ENCODE measurements around the gene CLK3.
"Not testable (repeated sequence)": the region's sequence is repeated elsewhere in the genome, so short reads cannot be mapped to it uniquely, and the experiment has no call there.

The CLK3 gene

DNA sequence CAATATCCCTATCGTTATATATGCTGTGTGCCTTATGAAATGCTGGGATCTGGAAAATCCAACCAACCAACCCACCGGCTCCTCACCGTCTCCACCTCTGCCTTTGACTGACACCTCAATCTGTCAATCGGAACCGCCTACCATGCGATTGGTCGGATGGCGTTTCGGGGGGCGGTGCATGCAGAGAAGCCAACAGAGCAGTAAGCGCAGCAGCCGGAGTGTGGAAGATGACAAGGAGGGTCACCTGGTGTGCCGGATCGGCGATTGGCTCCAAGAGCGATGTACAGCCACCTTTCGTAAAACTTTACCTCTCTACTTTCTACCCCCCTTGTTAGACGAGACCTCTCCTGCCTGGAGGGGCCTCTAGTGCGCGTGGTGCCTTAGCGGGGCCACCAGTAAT, 6.3 kb downstream of the CLK3 start:
- DNase-seq: no peak

DNA sequence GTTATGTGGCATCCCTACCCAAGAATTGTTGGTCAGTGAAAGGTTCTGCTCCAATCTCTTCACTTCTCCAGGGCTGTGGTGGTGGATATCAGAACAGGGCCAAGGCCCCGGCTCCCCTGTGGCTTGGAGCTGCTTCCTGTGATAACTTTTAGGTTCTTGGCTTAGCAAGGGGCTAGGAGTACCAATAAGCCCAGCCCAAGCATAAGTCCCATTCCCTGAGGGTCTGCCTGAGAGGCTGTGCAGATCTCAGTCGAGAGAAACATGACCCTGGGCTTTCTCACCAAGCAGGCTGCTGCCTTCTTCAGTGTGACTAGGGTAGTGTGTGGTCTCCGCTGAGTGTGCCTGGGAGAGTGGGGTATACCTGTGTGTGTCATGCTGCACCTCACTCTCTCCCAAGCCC, 7.1 kb downstream of the CLK3 start:
- DNase-seq: no peak

DNA sequence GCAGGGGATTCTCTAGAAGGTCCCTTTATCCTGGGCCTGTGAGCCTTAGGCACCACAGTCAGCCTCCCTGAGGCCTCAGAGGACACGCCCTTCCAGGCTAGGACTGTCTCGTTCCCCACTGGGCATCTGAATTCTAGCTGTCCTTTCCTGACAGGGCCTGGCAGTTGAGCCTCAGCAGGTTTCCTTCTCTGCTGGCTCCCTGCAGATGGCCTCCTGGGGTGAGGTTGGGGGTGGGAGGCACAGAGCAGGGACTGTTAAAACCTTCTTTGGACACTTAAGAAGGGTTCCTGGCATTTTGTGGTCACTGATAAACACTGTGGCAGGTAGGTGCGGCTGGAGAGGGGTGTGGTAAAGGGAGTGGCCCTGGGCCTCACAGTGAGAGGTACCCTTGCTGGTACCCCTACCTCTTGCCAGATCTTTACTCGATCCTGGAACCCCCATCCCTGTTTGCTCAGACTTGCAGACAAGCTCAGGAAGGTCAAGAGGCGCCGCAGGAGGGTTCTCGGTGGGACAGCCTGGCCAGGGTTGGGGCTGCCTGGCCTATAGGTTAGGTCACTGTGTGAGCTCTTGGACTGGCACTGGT, 8.5 kb downstream of the CLK3 start:
- DNase-seq: no peak

DNA sequence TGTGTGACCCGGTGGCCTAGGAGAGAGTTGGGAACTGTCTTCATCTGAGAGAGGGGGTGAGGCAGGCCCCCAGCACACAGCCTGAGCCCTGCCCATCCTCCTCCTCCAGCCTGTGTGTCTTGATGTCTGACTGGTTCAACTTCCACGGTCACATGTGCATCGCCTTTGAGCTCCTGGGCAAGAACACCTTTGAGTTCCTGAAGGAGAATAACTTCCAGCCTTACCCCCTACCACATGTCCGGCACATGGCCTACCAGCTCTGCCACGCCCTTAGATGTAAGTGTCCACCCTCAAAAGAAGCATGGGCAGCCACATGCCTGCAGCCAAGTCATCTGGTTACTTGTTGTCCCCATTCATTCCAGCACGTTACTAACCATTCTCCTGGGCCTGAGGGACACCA, 10.1 kb downstream of the CLK3 start:
- no peak for DNase-seq

DNA sequence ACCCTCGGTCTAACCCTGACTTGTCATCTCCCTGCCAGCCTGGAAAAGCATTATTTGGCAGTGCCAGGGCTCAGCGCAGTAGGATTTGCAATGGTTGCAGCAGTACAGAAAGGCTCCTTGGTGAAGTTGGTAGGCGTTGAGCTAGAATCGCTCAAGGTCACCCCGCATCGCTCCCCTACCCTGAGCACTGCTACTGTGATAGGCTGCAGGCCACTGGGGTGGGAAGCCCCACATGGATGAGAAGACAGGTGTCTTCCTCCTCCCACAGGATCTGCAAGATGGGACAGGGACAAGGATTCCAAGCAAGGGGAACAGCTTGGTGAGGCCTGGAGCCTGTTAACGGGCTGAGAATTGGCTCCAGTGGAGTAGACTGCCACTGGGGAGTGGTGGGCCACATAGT, 10.7 kb downstream of the CLK3 start:
- no peak for DNase-seq

DNA sequence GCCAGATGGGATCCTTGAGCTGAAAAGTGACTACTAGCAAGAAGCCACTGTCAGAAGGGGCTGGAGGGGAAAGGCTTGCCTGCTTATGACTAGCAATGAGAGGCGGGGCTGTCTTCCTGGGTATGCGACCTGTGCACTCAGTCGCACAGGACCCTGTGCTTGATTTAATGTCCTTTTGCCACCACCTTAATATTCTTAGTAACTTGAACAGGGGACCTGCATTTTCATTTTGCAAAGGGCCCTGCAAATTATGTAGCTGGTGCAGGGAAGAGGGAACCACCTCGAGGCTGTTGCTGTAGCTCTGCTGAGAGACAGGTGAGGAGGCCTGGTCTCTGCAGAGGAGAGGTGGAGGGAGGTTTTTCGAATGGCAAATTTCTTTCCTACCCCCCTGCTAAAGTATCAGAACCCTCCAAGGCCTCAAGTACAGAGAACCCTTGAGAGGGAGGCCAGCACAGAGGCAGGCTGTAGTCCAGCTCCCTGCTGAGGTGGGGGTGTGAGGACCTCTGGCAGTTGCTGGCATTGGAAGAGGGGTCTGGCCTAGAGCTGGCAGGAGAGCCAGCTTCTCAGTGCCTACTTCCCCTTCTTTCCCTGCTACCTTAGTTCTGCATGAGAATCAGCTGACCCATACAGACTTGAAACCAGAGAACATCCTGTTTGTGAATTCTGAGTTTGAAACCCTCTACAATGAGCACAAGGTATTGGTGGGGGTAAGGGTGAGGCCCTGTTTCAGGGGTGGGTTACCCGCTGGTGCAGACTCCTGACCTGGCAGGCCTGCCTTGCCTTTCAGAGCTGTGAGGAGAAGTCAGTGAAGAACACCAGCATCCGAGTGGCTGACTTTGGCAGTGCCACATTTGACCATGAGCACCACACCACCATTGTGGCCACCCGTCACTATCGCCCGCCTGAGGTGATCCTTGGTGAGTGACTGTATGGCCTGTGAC, 11.4 kb downstream of the CLK3 start:
- DNase-seq: no peak

DNA sequence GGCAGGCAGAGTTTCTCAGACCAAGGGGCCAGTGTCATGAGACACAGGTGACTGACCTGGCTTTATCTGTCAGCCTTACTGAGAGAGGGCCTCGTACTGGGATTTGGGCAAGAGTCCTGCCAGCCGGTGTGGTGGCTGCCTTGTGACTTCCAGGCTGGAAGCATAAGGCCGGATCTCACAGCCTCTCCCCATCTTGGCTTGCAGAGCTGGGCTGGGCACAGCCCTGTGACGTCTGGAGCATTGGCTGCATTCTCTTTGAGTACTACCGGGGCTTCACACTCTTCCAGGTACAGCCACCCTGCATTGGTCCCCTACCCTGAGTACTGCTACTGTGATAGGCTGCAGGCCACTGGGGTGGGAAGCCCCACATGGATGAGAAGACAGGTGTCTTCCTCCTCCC, 12.1 kb downstream of the CLK3 start:
- DNase-seq: no peak

DNA sequence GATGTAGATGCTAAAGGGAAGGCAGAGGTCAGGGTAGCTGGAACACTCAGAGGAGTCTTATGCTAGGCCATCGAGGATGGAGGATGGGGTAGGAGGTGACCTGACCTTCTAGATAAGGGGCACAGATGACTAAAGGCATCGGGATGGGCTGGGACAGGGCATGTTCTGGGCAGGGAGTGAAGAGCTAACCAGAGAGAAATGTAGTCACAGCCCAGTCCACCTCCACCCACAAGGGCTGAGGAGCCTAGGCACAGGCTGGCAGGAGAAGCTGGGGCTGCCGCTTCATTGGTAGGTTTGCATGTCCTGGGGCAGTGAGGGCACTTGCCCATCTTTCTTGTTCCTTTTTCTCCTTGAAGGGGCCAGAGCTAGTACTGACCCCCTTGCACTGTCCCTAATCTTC, 12.6 kb downstream of the CLK3 start:
- no peak for DNase-seq

DNA sequence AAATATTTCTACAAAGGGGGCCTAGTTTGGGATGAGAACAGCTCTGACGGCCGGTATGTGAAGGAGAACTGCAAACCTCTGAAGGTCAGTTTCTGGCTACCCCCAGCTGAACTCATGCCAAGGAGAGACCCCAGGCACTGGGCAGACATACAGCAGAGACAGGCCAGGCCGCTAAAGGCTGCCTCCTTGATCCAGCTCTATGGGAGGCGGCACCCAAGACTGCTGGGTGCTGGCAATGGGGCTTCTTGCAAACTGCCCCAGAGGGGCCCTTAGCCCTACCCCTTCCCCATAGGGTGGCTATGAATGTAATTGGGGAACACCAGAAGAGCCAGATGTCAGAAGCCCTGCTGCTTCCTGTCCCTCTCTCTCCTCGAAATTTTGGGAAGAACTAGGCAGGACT, 13.3 kb downstream of the CLK3 start:
- no peak for DNase-seq

DNA sequence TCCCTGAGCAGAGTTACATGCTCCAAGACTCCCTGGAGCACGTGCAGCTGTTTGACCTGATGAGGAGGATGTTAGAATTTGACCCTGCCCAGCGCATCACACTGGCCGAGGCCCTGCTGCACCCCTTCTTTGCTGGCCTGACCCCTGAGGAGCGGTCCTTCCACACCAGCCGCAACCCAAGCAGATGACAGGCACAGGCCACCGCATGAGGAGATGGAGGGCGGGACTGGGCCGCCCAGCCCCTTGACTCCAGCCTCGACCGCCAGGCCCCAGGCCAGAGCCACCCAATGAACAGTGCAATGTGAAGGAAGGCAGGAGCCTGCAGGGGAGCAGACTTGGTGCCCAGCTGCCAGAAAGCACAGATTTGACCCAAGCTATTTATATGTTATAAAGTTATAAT, 14.1 kb downstream of the CLK3 start:
- not testable (repeated sequence) for DNase-seq

DNA sequence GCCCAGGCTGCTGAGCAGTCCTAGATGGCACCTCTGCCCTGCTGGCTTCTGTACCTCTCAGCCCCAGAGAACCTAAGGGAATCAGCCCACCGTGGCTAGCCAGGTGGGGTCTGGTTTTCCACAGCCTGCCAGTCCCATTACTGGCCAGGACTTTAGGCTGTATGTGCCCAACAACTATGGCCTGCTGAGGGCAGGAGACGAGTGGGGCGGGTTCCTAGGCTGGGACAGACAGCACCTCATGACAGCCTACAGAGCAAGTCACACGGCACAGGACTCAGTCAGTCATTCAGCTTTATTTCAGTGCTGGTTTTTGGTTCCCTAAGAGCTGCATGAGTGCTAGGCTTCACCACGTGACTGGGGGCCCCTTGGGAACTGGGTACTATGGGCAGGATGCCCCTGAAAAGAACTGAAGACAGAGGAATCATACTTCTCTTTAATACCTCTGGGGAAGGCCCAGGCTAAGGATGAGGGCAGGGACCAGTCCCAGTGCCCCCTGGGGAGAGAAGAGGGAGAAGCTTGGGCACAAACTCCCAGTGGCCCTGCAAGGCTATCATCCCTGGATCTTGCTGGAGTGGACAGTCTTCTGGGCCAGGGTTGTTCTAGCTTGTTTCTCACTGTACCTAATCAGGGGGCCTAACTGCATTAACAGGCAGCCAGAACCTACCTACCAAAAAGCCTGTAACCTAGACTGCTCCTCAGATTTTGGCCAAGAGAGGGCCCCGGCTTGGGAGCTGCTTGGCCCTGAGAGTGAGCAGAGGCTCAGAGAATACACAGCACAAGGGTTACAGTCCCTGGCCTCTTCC, 14.8 kb downstream of the CLK3 start:
- DNase-seq: no peak

DNA sequence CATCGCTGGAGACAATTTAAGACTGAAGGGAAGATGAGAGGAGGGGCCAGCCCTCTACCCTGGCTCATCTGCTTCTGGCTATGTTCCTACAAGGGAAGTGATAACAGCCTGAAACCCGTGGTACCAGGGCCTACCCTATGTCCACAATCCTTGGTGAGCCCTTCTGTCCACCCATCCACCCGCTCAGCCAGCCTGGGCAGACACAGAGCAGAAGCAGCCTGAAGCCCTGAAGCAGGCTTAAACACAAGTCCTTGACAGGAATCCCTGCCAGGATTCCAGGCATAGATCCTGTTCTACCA, 15.4 kb downstream of the CLK3 start:
- DNase-seq: no peak

DNA sequence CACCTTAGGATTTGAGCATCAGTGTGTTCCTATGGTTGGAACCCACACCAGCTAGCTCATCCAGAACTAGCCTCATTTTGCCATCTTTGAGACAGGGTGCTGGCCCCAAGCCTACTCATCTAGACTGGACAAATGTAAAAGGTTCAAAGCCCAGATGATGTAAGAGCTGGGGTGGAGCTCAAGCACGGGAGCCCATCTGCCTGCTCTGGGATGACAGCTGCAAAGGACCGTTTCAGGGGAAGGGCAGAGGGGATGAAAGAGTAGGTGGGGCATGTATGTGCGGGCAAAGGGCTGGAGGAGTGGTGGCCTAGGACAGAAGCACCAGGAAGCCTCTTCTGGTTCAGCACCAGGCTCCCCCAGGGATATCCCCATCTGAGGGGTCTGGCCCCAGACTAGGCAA, 15.8 kb downstream of the CLK3 start:
- DNase-seq: no peak

DNA sequence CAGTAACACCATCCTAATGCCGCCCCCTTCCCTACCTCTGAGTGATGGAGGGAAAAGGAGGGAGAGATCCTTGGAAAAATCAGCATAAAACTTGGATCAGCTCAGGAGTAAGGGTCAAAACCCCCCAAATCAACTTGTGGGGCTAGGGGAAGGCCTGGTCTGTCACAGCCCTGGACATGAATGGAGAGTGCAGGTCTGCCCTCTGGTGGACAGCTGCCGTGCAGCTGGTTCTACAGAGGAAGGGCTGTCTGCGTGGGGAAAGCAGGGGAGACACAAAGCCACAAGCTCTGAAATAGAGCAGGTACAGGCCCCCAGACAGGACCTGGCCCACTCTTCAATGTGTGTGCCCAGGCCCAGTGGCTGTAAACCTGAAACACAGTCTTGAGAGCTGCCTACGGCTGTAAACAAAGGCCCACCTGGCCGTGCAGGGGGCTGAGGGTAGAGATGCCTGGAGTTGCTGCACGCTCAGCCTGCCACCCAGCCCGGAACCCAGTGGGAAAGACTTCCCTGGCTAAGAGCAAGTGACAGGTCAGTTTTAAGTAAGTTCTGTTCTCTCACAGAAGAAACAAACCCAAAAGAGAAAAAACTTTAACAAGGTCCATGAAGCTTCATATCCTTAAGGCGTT, 16.4 kb downstream of the CLK3 start:
- DNase-seq: no peak

DNA sequence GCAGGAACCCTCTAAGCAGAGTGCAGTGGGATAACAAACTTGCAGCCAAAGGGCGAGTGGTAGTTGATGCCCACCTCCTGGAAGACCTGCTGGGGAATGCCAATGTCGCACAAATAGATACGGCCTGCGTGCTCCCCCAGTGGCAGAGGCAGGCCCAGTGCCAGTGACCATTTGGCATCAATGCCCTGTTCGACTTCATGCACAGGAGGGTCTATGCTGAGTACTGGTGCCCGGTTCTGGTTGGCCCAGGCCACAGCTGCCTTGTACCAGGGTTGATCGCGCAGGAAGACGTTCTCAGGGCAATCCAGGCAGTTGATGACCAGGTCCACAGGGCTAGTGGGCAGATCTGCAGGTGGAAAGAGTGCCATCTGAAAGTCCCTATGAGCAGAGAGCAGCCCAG, 17.0 kb downstream of the CLK3 start:
- DNase-seq: no peak

DNA sequence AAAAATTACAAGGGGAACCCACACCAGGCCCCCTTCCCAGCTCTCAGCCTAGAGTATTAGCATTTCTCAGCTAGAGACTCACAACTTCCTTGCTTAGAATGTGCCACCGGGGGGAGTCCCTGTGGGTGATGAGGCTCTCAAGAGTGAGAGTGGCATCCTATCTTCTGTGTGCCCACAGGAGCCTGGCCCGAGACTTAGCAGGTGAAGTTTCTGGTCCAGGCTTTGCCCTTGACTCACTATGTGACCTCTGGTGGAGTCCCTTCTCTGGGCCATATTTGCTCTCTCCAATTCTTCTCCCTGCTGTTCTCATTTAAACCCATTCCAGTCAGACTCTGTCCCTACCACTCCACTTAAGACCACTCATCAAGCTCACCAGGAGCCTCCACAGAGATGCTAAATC, 18.1 kb downstream of the CLK3 start:
- no peak for DNase-seq

DNA sequence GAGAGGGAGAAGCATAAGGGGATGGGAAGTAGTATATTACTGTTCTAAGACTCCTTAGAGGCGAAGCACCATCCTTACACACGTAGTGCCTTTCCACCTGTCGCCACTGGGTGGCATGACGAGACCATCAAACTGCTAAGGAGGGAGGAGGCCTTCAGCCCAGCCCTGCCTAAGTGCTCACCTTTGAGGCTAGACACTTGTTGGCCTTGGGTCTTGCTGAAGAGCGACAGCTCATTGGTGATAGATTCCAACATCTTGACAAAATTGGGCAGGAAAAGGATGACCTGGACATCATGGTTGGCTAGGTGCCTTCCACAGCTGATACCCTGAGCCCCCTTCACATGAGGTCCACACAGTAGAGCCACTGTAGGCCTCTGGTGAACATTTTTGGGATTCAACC, 19.6 kb downstream of the CLK3 start:
- no peak for DNase-seq

DNA sequence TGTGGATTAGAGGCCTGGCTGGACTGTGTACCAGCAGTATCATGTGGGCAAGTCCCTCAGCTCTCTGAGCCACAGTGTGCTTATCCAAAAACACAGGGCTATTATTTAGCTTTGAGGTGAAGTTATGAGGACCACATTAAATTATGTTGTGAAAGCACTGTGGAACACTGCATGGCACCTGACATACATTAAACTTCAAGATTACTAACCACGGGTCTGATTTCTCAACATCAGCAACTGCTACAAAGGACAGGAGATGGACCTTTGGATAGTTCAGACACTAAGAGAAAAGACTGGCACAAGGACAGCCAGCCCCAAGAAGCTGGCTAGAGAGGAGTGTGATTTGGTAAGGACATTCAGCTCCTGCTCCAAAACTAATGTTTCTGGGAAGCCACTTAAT, 21.3 kb downstream of the CLK3 start:
- DNase-seq: no peak

DNA sequence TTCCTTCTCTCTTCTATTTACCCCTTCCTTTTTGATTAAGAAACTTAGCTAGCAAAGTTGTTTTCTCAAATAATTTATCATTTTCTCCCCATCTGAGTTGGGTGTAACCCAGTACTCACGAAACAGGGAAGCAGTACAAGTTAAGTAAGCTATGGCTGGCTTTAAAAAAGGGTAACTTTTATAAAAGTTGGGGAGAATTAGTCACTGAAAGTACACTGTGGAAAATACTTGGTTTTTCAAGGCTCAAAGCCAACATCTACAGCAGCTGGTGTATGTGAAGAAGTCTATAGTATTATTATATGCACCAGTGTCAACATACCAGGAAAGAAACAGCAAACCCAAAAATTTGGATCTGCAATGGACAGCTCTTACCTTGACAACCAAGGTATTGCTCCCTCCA, 25.5 kb downstream of the CLK3 start:
- no peak for DNase-seq

DNA sequence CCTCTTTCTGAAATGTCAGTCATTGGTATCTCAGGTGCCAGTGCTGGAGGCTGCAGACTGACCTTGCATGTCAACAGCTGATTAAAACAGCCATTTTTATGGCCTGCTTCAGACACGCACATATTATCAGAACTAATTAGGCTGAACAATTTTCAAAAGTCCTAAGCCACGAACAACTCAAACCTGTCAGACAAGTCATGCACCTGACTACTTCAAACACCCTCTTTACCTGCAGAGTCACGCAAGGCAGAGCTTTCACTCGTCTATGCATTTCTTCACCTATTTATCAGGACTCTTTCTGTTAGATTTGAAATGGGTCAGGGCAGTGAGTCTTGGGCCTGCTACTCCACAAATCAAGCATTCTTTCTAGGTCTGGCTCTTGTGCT, 26.7 kb downstream of the CLK3 start:
- no peak for DNase-seq

DNA sequence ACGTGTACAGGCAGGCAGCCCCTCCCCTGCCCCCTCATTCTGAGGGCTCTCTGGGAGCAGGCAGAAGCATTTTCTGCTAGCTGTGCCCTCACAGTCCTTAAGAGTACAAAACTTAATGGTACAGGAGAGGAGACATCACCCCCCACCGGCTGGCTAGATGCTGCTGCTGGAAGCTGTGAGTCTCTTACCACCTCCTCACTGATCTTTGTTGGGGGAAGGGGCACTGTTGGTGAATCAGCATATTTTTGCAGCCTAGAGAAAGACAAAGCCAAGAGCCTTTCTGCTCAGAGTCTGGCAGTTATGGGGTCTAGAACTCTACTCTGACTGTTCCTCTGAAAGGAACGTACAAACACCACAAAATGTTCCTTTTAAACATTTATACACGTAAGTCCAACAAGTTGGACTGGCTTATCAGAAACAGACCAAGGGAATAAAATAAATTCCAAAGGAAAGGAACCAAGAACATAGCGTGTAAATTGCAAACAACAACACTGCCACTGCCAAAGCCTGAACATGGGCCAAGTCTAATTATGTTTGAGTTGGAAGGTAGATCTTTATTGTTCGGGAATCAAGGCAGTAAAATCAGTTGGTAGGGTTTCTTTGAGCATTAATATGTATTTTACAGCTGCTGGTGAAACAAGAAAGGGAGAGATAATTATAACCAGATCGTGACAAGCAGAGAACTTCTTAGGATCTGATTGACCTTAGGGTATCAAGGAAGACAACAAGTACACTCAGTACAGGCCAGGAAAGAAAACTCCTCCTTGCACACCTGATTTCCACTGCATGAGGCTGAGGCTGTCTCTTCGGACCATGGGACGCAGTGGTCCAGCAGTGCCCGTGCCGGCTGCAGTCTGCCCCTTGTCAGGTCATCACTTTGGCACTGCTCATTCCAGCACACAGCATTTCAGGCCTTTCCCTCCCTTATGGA, 27.4 kb downstream of the CLK3 start:
- no peak for DNase-seq

DNA sequence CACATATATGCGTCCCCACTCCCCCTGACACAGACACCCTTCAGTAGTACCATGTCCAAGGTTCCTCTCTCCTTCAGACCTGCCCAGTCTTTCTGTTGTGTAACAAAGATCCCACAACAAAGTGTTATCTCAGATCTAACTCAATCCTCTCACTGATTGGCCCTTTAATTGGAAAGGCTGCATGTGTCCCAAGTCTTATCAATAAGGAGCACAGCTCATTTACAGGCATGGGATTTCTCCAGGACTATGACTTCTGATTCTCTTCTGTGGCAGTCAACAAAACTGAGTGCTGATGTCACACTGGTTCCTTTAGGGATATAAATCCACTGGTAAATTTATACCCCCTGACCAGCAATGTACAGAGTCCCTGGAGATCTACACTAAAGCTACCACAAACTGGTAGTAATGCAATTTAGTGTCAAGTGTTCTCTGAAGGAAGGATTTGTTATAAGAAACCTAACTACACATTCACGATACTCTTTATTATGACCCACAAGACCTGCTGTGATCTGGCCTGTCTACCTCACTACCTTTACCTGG, 28.1 kb downstream of the CLK3 start:
- DNase-seq: no peak
